ENCODE data around the gene RETREG1. TPM values are rescaled to one million over a fixed set of nuclear protein-coding genes. Genes with fewer than 3 reads are reported as not detected.
A peak's percentile ranks its signal among the peaks of the same experiment; 100 is the strongest.

RETREG1 gene
- total and polyA plus RNA-seq, 9 donors: 1.0 to 20.0 (median 4.0) TPM

DNA sequence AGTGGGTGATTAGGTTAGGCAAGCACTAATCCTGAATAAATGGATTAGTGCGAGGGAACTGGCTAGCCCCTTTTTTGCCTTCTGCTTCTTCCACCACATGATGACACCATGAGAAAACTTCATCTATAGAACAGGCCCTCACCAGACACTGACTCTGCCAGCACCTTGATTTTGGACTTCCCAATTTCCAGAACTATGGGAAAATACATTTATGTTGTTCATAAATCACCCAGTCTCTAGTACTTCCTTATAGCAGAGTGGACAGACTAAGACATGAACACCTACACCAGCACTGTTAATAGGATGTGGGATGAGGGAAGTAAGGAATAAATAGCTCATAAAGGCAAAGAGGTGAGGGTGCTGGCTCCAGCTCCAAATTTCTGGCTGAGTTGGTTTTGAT lies 152.6 kb downstream of the RETREG1 start:
- no peak for DNase-seq
- peak overlapping the region; percentile 89 for H3K4me3 ChIP-seq
- H3K9me3 ChIP-seq: no peaks in the 10 kb centered on the region
- no peak for TF ChIP-seq POLR2A (IDR thresholded peaks at IDR 0.05)
- TF ChIP-seq EP300 (IDR thresholded peaks at IDR 0.05): no peak
- TF ChIP-seq, protein P1, sequence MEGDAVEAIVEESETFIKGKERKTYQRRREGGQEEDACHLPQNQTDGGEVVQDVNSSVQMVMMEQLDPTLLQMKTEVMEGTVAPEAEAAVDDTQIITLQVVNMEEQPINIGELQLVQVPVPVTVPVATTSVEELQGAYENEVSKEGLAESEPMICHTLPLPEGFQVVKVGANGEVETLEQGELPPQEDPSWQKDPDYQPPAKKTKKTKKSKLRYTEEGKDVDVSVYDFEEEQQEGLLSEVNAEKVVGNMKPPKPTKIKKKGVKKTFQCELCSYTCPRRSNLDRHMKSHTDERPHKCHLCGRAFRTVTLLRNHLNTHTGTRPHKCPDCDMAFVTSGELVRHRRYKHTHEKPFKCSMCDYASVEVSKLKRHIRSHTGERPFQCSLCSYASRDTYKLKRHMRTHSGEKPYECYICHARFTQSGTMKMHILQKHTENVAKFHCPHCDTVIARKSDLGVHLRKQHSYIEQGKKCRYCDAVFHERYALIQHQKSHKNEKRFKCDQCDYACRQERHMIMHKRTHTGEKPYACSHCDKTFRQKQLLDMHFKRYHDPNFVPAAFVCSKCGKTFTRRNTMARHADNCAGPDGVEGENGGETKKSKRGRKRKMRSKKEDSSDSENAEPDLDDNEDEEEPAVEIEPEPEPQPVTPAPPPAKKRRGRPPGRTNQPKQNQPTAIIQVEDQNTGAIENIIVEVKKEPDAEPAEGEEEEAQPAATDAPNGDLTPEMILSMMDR (IDR thresholded peaks at IDR 0.05): no peak
- no peaks in the 10 kb centered on the region for H3K27me3 ChIP-seq
- H3K36me3 ChIP-seq: no peaks in the 10 kb centered on the region
- intact Hi-C loops (cut with DNase I): no loop called here
- WGBS, 3 donors: 82 to 88% (median 88%) methylated on average over 1 of the region's 1 CpG
- peaks cover 19% of the 10 kb centered on the region for H3K4me1 ChIP-seq (ENCODE audit: insufficient read depth)
- no peak overlapping the region for H3K27ac ChIP-seq

GRCh38 chr5:16461782-16462181 lies 155.0 kb downstream of the RETREG1 start:
- H3K4me1 ChIP-seq (ENCODE audit: insufficient read depth): peaks cover 17% of the 10 kb centered on the region
- DNase-seq: no peak
- H3K36me3 ChIP-seq: no peaks in the 10 kb centered on the region

DNA sequence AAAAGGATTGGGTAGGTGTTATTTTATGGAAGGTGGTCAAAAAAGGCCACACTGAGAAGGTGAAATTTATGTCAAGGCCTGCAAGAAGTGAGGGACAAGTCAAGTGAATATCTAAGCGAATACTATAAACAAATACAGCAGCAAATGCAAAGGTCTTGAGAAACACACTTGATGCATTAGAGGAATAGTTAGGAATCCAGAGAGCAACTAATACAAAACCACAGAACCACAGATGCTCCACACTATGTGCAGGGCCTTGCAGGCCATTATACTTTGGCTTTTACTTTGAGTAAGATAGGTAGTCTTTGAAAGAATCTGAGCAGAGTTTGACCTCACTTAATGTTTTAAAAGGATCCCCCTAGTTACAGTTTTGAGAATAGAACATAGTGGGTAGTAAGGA lies 155.8 kb downstream of the RETREG1 start:
- Histone ChIP-seq H3K36me3 (no peaks in the 10 kb centered on the region), H3K27me3 (no peaks in the 10 kb centered on the region)
- 82 to 90% (median 82%) methylated on average over 1 of the region's 1 CpG for WGBS, 3 donors

More at GRCh38 chr5:16461782-16462181, 155.0 kb downstream of the RETREG1 start:
- intact Hi-C loops (cut with DNase I): no loop called here
- H3K4me3 ChIP-seq: no peak overlapping the region
- TF ChIP-seq, protein P1 (IDR thresholded peaks at IDR 0.05): no peak
- no peak for TF ChIP-seq EP300 (IDR thresholded peaks at IDR 0.05)
- TF ChIP-seq POLR2A (IDR thresholded peaks at IDR 0.05): no peak
- no peak overlapping the region for H3K27ac ChIP-seq
- no peaks in the 10 kb centered on the region for H3K27me3 ChIP-seq
- WGBS, 3 donors: 46 to 79% (median 61%) methylated on average over 1 of the region's 1 CpG
- no peaks in the 10 kb centered on the region for H3K9me3 ChIP-seq

DNA sequence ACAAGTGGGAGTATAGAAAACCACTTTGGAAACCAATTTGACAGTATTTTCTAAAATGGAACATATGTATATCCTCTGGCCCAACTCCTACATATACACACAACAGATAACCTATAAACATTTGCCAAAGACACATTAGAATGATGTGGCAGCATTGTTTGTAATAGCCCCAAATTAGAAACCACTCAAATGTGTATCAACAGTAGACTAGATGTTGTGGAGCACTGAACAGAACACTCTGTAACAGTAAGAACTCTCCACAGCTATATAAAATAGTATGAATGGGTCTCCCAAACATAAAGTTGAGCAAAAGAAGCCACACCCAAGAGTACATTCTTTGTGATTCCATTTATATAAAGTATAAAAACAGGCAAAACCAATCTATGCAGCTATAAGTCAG lies 157.3 kb downstream of the RETREG1 start:
- Histone ChIP-seq H3K4me1 (ENCODE audit: insufficient read depth) (peaks cover 9% of the 10 kb centered on the region), H3K36me3 (no peaks in the 10 kb centered on the region), H3K27ac (no peak overlapping the region), H3K27me3 (no peaks in the 10 kb centered on the region), H3K4me3 (no peak overlapping the region), H3K9me3 (no peaks in the 10 kb centered on the region)
- no peak for DNase-seq
- TF ChIP-seq, protein P1 (IDR thresholded peaks at IDR 0.05): no peak
- TF ChIP-seq POLR2A (IDR thresholded peaks at IDR 0.05) (no peak), EP300 (IDR thresholded peaks at IDR 0.05) (no peak)
- intact Hi-C loops (cut with DNase I): no loop called here

More for the DNA sequence above, 155.8 kb downstream of the RETREG1 start:
- Histone ChIP-seq H3K4me3 (no peak overlapping the region), H3K4me1 (ENCODE audit: insufficient read depth) (peaks cover 14% of the 10 kb centered on the region), H3K9me3 (no peaks in the 10 kb centered on the region), H3K27ac (no peak overlapping the region)
- intact Hi-C loops (cut with DNase I): no loop called here
- DNase-seq: no peak
- TF ChIP-seq EP300 (IDR thresholded peaks at IDR 0.05) (no peak), POLR2A (IDR thresholded peaks at IDR 0.05) (no peak)
- TF ChIP-seq, protein P1 (IDR thresholded peaks at IDR 0.05): no peak
